C4-2B (cell line): ENCODE data around the gene ATF2.

ENCODE experiments used
- ZFX ChIP-seq: fragments of 450-650 bp; IDR thresholded peaks from 2 replicates; pipeline ENCODE4 v1.6.1; 2017
- TF ChIP-seq, protein P1 (sequence below): fragments of 450-650 bp; conservative IDR thresholded peaks from 2 replicates; pipeline ENCODE4 v1.5.1; 2017; ENCODE audit warnings: mild to moderate bottlenecking

- TF ChIP-seq, protein P1, sequence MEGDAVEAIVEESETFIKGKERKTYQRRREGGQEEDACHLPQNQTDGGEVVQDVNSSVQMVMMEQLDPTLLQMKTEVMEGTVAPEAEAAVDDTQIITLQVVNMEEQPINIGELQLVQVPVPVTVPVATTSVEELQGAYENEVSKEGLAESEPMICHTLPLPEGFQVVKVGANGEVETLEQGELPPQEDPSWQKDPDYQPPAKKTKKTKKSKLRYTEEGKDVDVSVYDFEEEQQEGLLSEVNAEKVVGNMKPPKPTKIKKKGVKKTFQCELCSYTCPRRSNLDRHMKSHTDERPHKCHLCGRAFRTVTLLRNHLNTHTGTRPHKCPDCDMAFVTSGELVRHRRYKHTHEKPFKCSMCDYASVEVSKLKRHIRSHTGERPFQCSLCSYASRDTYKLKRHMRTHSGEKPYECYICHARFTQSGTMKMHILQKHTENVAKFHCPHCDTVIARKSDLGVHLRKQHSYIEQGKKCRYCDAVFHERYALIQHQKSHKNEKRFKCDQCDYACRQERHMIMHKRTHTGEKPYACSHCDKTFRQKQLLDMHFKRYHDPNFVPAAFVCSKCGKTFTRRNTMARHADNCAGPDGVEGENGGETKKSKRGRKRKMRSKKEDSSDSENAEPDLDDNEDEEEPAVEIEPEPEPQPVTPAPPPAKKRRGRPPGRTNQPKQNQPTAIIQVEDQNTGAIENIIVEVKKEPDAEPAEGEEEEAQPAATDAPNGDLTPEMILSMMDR = no peak
- TF ChIP-seq ZFX = no peak
Measured at GRCh38 chr2:175137793-175138192, 30.2 kb downstream of the ATF2 start.
